HepG2 (cell line): ENCODE results near the gene NACAD. TPM values are rescaled to one million over a fixed set of nuclear protein-coding genes. Genes with fewer than 3 reads are reported as not detected.

ENCODE experiments used
- ATAD3A ChIP-seq: sonication (generic); formaldehyde crosslinking; IDR thresholded peaks from 2 replicates; pipeline ENCODE4 v1.4.0; 2020; ENCODE audit warnings: missing genetic modification reagents
- CBX1 ChIP-seq: IDR thresholded peaks from one replicate; pipeline ENCODE4 v1.6.1; 2016; ENCODE audit warnings: antibody characterized with exemption, low read depth
- CHD2 ChIP-seq: IDR thresholded peaks from 2 replicates; pipeline ENCODE4 v1.6.1; 2011; ENCODE audit warnings: low read depth, low read length, improper control_type of control experiment
- ETV6 ChIP-seq: sonication (generic); formaldehyde crosslinking; conservative IDR thresholded peaks from 2 replicates; pipeline ENCODE4 v1.4.0; 2020; ENCODE audit warnings: missing genetic modification reagents
- FOXK1 ChIP-seq: sonication (generic); formaldehyde crosslinking; IDR thresholded peaks from 2 replicates; pipeline ENCODE4 v1.4.0; 2020; ENCODE audit warnings: low read depth, missing genetic modification reagents, borderline replicate concordance
- HMG20B ChIP-seq: conservative IDR thresholded peaks from 2 replicates; pipeline ENCODE4 v1.6.1; 2016; ENCODE audit warnings: missing genetic modification reagents, missing compliant biosample characterization
- HNF4A ChIP-seq: sonication (generic); formaldehyde crosslinking; IDR thresholded peaks from 2 replicates; pipeline ENCODE4 v1.4.0; 2020; ENCODE audit warnings: missing genetic modification reagents
- JDP2 ChIP-seq: sonication (generic); formaldehyde crosslinking; IDR thresholded peaks from 2 replicates; pipeline ENCODE4 v1.8.1; 2022; ENCODE audit warnings: missing genetic modification reagents, borderline replicate concordance
- KLF11 ChIP-seq: IDR thresholded peaks from 2 replicates; pipeline ENCODE4 v1.6.1; 2016; ENCODE audit warnings: missing compliant biosample characterization
- MAFK ChIP-seq, 2 experiments: IDR thresholded peaks in 1 of 2; conservative IDR thresholded peaks in 1 of 2; 2 replicates each; pipeline ENCODE4 v1.6.1; 2011; ENCODE audit warnings: improper control_type of control experiment in 2 of 2, low read length in 2 of 2
- MBNL3 ChIP-seq: fragments of 250-450 bp; sonication (Bioruptor Pico); conservative IDR thresholded peaks from 2 replicates; pipeline ENCODE4 v1.8.0; 2022; ENCODE audit warnings: mild to moderate bottlenecking, inconsistent platforms
- MXI1 ChIP-seq: IDR thresholded peaks from 3 replicates; pipeline ENCODE4 v1.6.1; 2012; ENCODE audit warnings: low read depth, low read length, inconsistent platforms, borderline replicate concordance
- NBN ChIP-seq: fragments of 450-650 bp; conservative IDR thresholded peaks from 2 replicates; pipeline ENCODE4 v1.6.1; 2017
- PAX8 ChIP-seq: sonication (generic); formaldehyde crosslinking; IDR thresholded peaks from 2 replicates; pipeline ENCODE4 v1.8.0; 2022; ENCODE audit warnings: mild to moderate bottlenecking, missing genetic modification reagents, borderline replicate concordance
- SMAD9 ChIP-seq: sonication (generic); formaldehyde crosslinking; IDR thresholded peaks from 2 replicates; pipeline ENCODE4 v1.5.1; 2020; ENCODE audit warnings: mild to moderate bottlenecking, missing genetic modification reagents
- SMARCE1 ChIP-seq: fragments of 450-650 bp; IDR thresholded peaks from 2 replicates; pipeline ENCODE4 v1.6.1; 2017; ENCODE audit warnings: borderline replicate concordance
- SOX5 ChIP-seq: IDR thresholded peaks from 2 replicates; pipeline ENCODE4 v1.6.1; 2016; ENCODE audit warnings: borderline replicate concordance
- SRSF4 ChIP-seq: fragments of 200-400 bp; formaldehyde crosslinking; IDR thresholded peaks from one replicate; pipeline ENCODE4 v1.6.1; 2018; ENCODE audit warnings: mild to moderate bottlenecking, low read depth, low read length, moderate library complexity; ENCODE audit not compliant: poor library complexity, severe bottlenecking
- STAG1 ChIP-seq: sonication (generic); formaldehyde crosslinking; IDR thresholded peaks from 2 replicates; pipeline ENCODE4 v1.4.0; 2020; ENCODE audit warnings: missing genetic modification reagents
- ZBTB38 ChIP-seq: sonication (generic); formaldehyde crosslinking; IDR thresholded peaks from 2 replicates; pipeline ENCODE4 v1.5.1; 2020; ENCODE audit warnings: mild to moderate bottlenecking, missing genetic modification reagents
- ZNF24 ChIP-seq: fragments of 450-650 bp; IDR thresholded peaks from 2 replicates; pipeline ENCODE4 v1.6.1; 2017; ENCODE audit warnings: antibody characterized with exemption, mild to moderate bottlenecking
- ZNF282 ChIP-seq: fragments of 450-650 bp; IDR thresholded peaks from 2 replicates; pipeline ENCODE4 v1.6.1; 2018; ENCODE audit not compliant: partially characterized antibody
- polyA plus RNA-seq, 8 experiments: library from polyadenylated mRNA; depleted of rRNA in 3 of 8; stranded (reverse) in 7 of 8; unstranded in 1 of 8; fragments of >200 nt; fragmentation: Illumina TruSeq in 4 of 8; extraction: Trizol in 4 of 8; gene quantifications; 2 replicates each; pipeline versions ENCODE4 v1.2.1 to v1.2.3, GENCODE V29; 2011 to 2016; ENCODE audit warnings: low read depth in 4 of 8, missing spikeins in 1 of 8, mixed read lengths in 1 of 8; ENCODE audit not compliant: insufficient read depth in 1 of 8
- total RNA-seq, 5 experiments: library from RNA; depleted of rRNA; stranded (reverse); fragments of >200 nt; fragmentation: Illumina TruSeq; extraction: Trizol; gene quantifications; 2 replicates each; pipeline ENCODE4 v1.2.3, GENCODE V29; 2016; ENCODE audit warnings: low read depth in 1 of 5
- TF ChIP-seq, protein P1 (sequence below): sonication (generic); formaldehyde crosslinking; conservative IDR thresholded peaks from 2 replicates; pipeline ENCODE4 v1.4.0; 2020; ENCODE audit warnings: missing genetic modification reagents
- TF ChIP-seq, protein P2 (sequence below): IDR thresholded peaks from 2 replicates; pipeline ENCODE4 v1.6.1; 2016
- TF ChIP-seq, protein P3 (sequence below): sonication (generic); formaldehyde crosslinking; IDR thresholded peaks from 2 replicates; pipeline ENCODE4 v1.4.0; 2020; ENCODE audit warnings: mild to moderate bottlenecking, missing genetic modification reagents

The NACAD gene
- total and polyA plus RNA-seq, 2 of the 13 experiments (the other 11 are each of a cell fraction or from before 2014, with no cell fraction given): 0.04 TPM; not detected in 1

DNA sequence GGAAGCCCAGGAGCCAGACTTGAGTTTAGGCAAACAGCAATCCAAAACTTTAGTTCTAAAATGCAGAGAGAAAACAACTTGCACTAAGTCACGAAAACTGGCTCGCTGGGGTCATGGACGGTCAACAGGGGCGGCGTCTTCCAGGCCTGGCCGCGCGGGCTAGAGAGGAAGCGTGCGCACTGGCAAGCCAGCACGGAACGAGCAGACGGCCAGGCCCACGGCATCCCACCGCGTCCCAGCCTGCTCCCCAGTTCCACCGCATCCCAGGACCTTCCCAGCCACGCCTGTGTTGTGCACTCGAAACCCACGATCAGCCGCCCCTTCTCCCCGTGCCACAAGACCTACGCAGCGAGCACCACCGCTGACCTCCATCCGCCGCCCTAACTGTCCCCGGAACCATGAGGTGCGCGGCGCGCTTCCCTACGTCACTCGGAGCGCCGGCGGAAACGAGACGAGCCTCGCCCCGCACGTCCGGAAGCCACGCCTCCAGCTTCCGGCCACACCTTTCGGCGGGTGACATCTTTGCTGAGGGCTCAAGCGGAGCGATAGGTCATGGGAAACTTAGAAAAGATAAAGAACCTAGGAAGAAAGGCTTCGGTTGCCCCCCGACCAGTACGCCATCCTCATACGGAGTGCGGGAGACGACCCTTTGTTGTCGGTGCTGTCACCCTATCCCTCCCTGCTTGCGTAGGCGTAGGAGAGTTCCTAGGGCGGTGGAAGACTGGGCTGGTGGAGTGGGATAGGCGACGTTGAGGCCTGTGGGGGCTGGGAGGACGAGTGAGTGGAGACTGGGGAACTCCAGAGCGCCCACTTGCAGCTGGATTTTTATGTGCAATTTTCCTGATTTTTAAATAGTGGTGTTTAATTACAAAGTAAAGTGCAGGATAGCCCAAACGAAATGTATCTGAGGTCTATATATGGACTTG lies 22.8 kb upstream of the NACAD start, which contains the start of gene TBRG4 (continued):
- no peak; the same call in 1 of the 2 replicates for TF ChIP-seq JDP2
- TF ChIP-seq SMARCE1: no peak
- no peak for TF ChIP-seq MBNL3 (CRISPR knock-in tag)
- peak; percentile 48; the same call in 1 of the 2 replicates for TF ChIP-seq CHD2
- TF ChIP-seq ZNF282: no peak
- peak; percentile 26 for TF ChIP-seq STAG1 (CRISPR knock-in tag)
- peak; percentile 87; the same call in 1 of the 2 replicates for TF ChIP-seq ETV6 (CRISPR knock-in tag)
- TF ChIP-seq KLF11 (CRISPR knock-in tag): peak; percentile 93; the same call in 1 of the 2 replicates
- no peak for TF ChIP-seq SMAD9 (CRISPR knock-in tag)
- TF ChIP-seq HMG20B (CRISPR knock-in tag): no peak; the same call in 1 of the 2 replicates
- TF ChIP-seq, protein P1, sequence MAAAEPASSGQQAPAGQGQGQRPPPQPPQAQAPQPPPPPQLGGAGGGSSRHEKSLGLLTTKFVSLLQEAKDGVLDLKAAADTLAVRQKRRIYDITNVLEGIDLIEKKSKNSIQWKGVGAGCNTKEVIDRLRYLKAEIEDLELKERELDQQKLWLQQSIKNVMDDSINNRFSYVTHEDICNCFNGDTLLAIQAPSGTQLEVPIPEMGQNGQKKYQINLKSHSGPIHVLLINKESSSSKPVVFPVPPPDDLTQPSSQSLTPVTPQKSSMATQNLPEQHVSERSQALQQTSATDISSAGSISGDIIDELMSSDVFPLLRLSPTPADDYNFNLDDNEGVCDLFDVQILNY (CRISPR knock-in tag): 0 out of 2 replicates have a peak, but pooled peaks have one; percentile 37
- TF ChIP-seq ZNF24: no peak
- peak; percentile 96 for TF ChIP-seq FOXK1 (CRISPR knock-in tag)
- TF ChIP-seq SRSF4: no peak
- no peak for TF ChIP-seq NBN
- TF ChIP-seq HNF4A: peak; percentile 28; the same call in 1 of the 2 replicates
- TF ChIP-seq CBX1: peak; percentile 25
- peak; percentile 73; the same call in 1 of the 2 replicates for TF ChIP-seq PAX8 (CRISPR knock-in tag)
- TF ChIP-seq SOX5 (CRISPR knock-in tag): peak; percentile 39; the same call in 1 of the 2 replicates
- TF ChIP-seq, protein P2, sequence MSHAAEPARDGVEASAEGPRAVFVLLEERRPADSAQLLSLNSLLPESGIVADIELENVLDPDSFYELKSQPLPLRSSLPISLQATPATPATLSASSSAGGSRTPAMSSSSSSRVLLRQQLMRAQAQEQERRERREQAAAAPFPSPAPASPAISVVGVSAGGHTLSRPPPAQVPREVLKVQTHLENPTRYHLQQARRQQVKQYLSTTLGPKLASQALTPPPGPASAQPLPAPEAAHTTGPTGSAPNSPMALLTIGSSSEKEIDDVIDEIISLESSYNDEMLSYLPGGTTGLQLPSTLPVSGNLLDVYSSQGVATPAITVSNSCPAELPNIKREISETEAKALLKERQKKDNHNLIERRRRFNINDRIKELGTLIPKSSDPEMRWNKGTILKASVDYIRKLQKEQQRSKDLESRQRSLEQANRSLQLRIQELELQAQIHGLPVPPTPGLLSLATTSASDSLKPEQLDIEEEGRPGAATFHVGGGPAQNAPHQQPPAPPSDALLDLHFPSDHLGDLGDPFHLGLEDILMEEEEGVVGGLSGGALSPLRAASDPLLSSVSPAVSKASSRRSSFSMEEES (CRISPR knock-in tag): peak; percentile 43
- TF ChIP-seq, protein P3, sequence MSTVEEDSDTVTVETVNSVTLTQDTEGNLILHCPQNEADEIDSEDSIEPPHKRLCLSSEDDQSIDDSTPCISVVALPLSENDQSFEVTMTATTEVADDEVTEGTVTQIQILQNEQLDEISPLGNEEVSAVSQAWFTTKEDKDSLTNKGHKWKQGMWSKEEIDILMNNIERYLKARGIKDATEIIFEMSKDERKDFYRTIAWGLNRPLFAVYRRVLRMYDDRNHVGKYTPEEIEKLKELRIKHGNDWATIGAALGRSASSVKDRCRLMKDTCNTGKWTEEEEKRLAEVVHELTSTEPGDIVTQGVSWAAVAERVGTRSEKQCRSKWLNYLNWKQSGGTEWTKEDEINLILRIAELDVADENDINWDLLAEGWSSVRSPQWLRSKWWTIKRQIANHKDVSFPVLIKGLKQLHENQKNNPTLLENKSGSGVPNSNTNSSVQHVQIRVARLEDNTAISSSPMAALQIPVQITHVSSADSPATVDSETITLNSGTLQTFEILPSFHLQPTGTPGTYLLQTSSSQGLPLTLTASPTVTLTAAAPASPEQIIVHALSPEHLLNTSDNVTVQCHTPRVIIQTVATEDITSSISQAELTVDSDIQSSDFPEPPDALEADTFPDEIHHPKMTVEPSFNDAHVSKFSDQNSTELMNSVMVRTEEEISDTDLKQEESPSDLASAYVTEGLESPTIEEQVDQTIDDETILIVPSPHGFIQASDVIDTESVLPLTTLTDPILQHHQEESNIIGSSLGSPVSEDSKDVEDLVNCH (CRISPR knock-in tag): peak; percentile 81; the same call in 1 of the 2 replicates
- no peak for TF ChIP-seq MAFK (conservative IDR thresholded peaks at IDR 0.05 in 1 of 2, IDR thresholded peaks at IDR 0.05 in 1 of 2; ENCODE audit: low read length in 2 of 2)
- TF ChIP-seq ZBTB38 (CRISPR knock-in tag): peak; percentile 94
- peak; percentile 98; the same call in 2 of the 3 replicates for TF ChIP-seq MXI1
- 0 out of 2 replicates have a peak, but pooled peaks have one; percentile 39 for TF ChIP-seq ATAD3A (CRISPR knock-in tag)
